ENCODE results near the gene NBDY.

The NBDY gene

GRCh38 chrX:56798866-56799758 lies 70.1 kb downstream of the NBDY start:
- no peak overlapping the region for H3K27ac ChIP-seq
- TF ChIP-seq, protein P1, sequence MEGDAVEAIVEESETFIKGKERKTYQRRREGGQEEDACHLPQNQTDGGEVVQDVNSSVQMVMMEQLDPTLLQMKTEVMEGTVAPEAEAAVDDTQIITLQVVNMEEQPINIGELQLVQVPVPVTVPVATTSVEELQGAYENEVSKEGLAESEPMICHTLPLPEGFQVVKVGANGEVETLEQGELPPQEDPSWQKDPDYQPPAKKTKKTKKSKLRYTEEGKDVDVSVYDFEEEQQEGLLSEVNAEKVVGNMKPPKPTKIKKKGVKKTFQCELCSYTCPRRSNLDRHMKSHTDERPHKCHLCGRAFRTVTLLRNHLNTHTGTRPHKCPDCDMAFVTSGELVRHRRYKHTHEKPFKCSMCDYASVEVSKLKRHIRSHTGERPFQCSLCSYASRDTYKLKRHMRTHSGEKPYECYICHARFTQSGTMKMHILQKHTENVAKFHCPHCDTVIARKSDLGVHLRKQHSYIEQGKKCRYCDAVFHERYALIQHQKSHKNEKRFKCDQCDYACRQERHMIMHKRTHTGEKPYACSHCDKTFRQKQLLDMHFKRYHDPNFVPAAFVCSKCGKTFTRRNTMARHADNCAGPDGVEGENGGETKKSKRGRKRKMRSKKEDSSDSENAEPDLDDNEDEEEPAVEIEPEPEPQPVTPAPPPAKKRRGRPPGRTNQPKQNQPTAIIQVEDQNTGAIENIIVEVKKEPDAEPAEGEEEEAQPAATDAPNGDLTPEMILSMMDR (conservative IDR thresholded peaks at IDR 0.05): no peak

- TF ChIP-seq, protein P1 (conservative IDR thresholded peaks at IDR 0.05): no peak
- no peak overlapping the region for H3K27ac ChIP-seq
Observed at GRCh38 chrX:56800307-56800706, 71.3 kb downstream of the NBDY start.

- H3K27ac ChIP-seq: no peak overlapping the region
- TF ChIP-seq, protein P1 (conservative IDR thresholded peaks at IDR 0.05): no peak
Observed at GRCh38 chrX:56800801-56801200, 71.8 kb downstream of the NBDY start.

DNA sequence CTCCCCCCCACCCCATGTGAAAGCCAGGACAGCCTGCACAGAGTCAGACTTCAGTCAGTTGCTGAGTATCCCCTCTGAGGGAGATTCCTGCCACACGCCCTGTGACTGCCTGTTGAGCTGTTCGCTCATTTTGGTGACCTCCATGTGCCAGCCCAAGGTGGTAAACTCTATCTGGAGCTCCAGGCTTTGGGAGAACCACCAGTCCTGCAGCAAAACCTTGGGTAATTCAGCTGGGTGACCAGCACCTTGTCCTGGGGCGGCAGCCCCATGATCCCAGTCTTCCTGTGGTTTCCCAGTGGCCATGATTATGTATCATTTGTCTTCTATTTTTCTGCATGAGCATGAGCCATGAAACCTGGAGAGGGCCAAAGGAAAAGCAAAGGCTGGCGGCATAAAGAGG lies 73.4 kb downstream of the NBDY start:
- H3K27ac ChIP-seq: no peak overlapping the region
- TF ChIP-seq, protein P1 (conservative IDR thresholded peaks at IDR 0.05): no peak

DNA sequence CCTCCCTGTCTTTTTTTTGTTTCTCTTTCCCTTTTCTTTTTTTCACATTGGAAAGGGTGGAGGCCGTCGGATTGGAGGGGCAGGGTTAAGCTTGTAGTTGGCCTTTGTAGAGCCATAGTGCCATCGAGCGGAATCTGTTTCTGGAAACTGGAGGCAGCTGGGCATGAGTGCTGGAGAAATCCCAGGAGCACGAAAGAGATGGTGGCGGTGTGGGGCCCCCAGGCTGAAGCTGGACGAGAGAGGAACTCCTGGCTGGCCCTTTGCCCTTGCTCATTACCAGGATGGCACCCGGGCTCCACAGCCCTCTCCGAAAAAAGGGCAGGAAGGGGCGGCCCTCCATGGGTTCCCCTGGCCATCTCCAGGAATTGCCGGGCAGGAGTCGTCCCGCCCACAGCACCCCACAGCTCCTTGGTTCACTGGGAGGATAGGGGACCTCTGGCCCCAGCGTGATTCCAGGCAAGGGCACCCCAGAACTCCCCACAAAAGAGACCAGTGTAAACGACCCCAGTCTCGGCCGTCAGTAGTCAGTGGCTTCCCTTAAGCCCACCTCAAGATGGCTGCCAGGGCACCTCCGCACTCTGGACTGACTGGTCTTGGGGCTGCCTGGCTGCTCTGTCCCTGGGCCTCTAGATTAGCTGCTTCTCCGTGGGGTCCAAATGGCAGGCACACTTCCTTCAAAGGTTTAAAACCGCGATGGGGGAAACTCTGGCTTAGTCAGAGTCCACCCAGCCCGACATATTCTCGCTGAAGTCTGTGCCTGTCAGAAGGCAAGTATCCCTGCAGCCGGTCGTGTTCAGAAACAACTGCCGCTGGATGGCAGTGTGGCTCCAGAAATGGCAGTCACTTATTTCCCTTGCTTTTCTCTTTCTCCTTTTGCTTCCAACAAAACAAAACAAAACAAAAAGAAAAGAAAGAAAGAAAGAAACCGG lies 74.1 kb downstream of the NBDY start:
- TF ChIP-seq, protein P1 (conservative IDR thresholded peaks at IDR 0.05): peak; percentile 71
- peak overlapping the region; percentile 60 for H3K27ac ChIP-seq

DNA sequence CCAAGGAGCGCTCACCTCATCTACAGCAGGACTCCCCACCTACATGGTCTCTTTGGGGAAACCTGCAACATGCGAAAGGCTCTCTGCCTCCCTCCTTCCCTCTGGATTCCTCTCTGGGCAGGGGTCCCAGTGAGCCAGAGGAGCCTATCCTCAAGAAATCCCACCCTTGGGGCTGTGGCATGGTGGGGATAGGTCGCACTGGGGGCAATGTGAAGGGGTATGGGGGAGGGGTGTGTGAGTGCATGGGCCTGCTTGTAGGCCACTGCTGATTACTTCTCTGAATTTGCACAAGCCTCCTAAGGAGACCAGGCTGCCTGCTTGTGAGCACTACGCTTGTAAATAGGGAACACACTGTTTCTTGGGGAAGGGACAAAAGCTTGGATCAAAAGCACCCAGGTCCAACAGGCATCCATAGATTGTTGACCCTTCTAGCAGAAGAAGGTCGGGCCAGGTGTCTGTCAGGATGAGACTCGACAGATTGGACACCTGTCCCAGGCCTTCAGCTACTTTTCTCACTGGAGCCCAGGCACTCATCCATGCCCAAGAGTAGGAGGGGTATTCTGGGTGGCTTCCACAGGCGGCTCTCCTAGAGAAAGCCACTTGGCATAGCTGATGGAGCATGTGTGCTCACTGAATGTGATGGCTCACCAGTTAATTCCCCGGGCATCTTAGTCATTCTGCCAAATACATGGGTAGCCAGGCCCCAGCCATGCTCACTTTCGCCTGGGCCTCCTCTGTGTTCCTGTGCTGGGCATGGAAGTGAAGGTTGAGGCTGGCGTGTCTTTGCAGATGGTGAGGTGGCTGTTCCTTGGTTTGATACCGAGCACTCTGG lies 75.0 kb downstream of the NBDY start:
- TF ChIP-seq, protein P1 (conservative IDR thresholded peaks at IDR 0.05): peak; percentile 25
- H3K27ac ChIP-seq: peak overlapping the region; percentile 60
